Vagina (tissue), 2 donors: ENCODE data around the gene RIPPLY3. TPM values are rescaled to one million over a fixed set of nuclear protein-coding genes. Genes with fewer than 3 reads are reported as not detected.

Experiments used
- DNase-seq, 2 donors: peaks; one replicate each; pipeline ENCODE4 v3.0.0-alpha.2; 2017; ENCODE audit errors: extremely low spot score in 2 of 2
- H3K27ac ChIP-seq: fragments of 200-600 bp; sonication (generic); one replicate; pipeline ENCODE4 v1.5.1; 2019
- H3K27me3 ChIP-seq: fragments of 200-600 bp; sonication (generic); one replicate; pipeline ENCODE4 v1.5.1; 2019
- H3K36me3 ChIP-seq, 2 donors: fragments of 200-600 bp; sonication (generic); one replicate each; pipeline ENCODE4 v1.5.1; 2017 to 2019
- H3K4me1 ChIP-seq: fragments of 200-600 bp; sonication (generic); one replicate; pipeline ENCODE4 v1.5.1; 2019
- H3K4me3 ChIP-seq, 2 donors: fragments of 200-600 bp; sonication (generic); 1 replicate in 1 of 2; 2 replicates in 1 of 2; pipeline ENCODE4 v1.5.1; 2016 to 2019
- H3K9me3 ChIP-seq: fragments of 200-600 bp; sonication (generic); one replicate; pipeline ENCODE4 v1.5.1; 2019
- POLR2A ChIP-seq, 2 donors: fragments of 450-650 bp; IDR thresholded peaks; one replicate each; pipeline ENCODE4 v1.6.1; 2017; ENCODE audit warnings: antibody characterized with exemption in 2 of 2, mild to moderate bottlenecking in 2 of 2, moderate library complexity in 2 of 2
- POLR2AphosphoS5 ChIP-seq, 2 donors: sonication (generic); formaldehyde crosslinking; IDR thresholded peaks; one replicate each; pipeline ENCODE4 v1.9.0; 2017; ENCODE audit warnings: antibody characterized with exemption in 2 of 2, mild to moderate bottlenecking in 2 of 2, low read depth in 1 of 2; ENCODE audit not compliant: insufficient read depth in 1 of 2
- intact Hi-C: fragments of 100-400 bp; cut with DNase I; formaldehyde crosslinking; loops from one replicate; pipeline ENCODE4 v1.15.1; 2023
- total RNA-seq: library from RNA; depleted of rRNA; stranded (reverse); fragments of >200 nt; gene quantifications from one replicate; pipeline ENCODE4 v1.2.3, GENCODE V29; 2016
- TF ChIP-seq, protein P1 (sequence below), 3 experiments: fragments of 450-650 bp in 2 of 3; fragments of 200-600 bp in 1 of 3; sonication (generic) in 1 of 3; IDR thresholded peaks; one replicate each; pipeline ENCODE4 v1.5.1; 2017 to 2019; ENCODE audit warnings: antibody characterized with exemption in 3 of 3, mild to moderate bottlenecking in 2 of 3, moderate library complexity in 2 of 3

RIPPLY3 gene
- total RNA-seq, 1 donor from 2014 or later = not detected

DNA sequence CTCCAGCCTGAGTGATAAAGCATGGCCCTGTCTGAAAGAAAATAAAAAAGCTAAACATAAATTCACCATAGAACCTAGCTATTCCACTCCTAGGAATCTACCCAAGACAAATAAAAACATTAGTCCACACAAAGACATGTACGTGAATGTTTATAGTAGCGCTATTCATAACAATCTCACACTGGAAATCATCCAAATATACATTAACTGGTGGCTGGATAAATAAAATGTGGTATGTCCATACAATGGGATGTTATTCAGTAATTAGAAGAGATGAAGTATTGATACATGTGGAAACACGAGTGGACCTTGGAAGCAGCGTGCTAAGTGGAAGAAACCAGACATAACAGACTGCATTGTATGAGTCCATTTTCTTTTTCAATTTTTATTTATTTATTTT lies 29.7 kb downstream of the RIPPLY3 start:
- no peak for DNase-seq
- intact Hi-C loops = no loop called here
- no peaks in the 10 kb centered on the region for H3K36me3 ChIP-seq

DNA sequence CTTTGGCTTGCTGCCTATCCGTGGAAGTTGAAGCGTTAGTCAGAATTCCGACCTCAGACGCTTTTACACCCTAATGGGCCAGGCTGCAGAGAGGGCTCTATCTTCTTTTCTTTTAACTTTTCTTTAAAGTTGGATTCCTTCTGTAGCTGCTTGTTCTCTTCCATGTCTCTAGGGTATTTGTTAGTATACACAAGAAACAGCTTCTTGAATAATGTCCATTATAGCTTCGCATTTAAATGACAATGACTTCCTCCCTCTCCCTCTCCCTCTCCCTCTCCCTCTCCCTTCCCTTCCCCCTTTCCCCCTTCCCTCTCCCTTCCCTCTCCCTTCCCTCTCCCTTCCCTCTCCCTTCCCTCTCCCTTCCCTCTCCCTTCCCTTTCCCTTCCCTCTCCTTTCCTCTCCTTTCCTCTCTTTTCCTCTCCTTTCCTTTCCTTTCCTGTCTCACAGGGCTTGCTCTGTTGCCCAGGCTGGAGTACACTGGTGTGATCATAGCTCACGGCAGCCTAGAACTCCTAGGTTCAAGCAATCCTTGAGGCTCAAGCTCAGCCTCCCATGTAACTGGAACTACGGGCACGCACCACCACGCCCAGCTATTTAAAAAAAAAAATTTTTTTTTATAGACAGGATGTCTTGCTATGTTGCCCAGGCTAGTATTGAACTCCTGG lies 33.0 kb downstream of the RIPPLY3 start:
- intact Hi-C loops = no loop called here
- H3K4me1 ChIP-seq = no peaks in the 10 kb centered on the region
- no peaks in the 10 kb centered on the region for H3K9me3 ChIP-seq
- TF ChIP-seq POLR2AphosphoS5 (IDR thresholded peaks at IDR 0.05; ENCODE audit: insufficient read depth in 1 of 2, low read depth in 1 of 2) = no peak
- TF ChIP-seq POLR2A (IDR thresholded peaks at IDR 0.05) = no peak
- TF ChIP-seq, protein P1, sequence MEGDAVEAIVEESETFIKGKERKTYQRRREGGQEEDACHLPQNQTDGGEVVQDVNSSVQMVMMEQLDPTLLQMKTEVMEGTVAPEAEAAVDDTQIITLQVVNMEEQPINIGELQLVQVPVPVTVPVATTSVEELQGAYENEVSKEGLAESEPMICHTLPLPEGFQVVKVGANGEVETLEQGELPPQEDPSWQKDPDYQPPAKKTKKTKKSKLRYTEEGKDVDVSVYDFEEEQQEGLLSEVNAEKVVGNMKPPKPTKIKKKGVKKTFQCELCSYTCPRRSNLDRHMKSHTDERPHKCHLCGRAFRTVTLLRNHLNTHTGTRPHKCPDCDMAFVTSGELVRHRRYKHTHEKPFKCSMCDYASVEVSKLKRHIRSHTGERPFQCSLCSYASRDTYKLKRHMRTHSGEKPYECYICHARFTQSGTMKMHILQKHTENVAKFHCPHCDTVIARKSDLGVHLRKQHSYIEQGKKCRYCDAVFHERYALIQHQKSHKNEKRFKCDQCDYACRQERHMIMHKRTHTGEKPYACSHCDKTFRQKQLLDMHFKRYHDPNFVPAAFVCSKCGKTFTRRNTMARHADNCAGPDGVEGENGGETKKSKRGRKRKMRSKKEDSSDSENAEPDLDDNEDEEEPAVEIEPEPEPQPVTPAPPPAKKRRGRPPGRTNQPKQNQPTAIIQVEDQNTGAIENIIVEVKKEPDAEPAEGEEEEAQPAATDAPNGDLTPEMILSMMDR (IDR thresholded peaks at IDR 0.05) = no peak
- DNase-seq = no peak
- H3K4me3 ChIP-seq = no peak overlapping the region
- H3K36me3 ChIP-seq = no peaks in the 10 kb centered on the region
- no peaks in the 10 kb centered on the region for H3K27me3 ChIP-seq
- H3K27ac ChIP-seq = no peak overlapping the region

More for the DNA sequence above, 29.7 kb downstream of the RIPPLY3 start:
- Histone ChIP-seq H3K27ac (no peak overlapping the region), H3K4me1 (no peaks in the 10 kb centered on the region), H3K27me3 (no peaks in the 10 kb centered on the region), H3K9me3 (no peaks in the 10 kb centered on the region), H3K4me3 (no peak overlapping the region)
- TF ChIP-seq, protein P1 (IDR thresholded peaks at IDR 0.05) = no peak
- TF ChIP-seq POLR2A (IDR thresholded peaks at IDR 0.05) (no peak), POLR2AphosphoS5 (IDR thresholded peaks at IDR 0.05; ENCODE audit: insufficient read depth in 1 of 2, low read depth in 1 of 2) (no peak)

DNA sequence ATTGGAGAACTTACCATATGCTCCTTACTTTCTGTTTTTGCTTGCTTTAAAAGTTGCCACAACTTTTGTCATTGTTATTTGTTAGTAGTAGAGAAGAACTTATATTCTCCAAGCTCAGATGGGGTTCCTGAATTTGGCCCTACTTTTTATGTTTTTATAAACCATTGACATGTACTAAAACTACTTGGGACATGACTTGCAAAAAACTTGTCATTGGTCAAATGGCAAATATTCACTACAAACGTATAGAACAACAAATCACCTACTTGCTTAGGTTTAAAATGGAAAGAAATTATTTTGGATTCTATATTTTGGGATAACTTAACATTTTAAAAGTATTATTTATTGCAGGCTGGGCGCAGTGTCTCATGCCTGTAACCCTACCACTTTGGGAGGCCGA lies 33.7 kb downstream of the RIPPLY3 start:
- DNase-seq = no peak
- Histone ChIP-seq H3K27ac (no peak overlapping the region), H3K36me3 (no peaks in the 10 kb centered on the region), H3K27me3 (no peaks in the 10 kb centered on the region), H3K4me1 (no peaks in the 10 kb centered on the region), H3K4me3 (no peak overlapping the region), H3K9me3 (no peaks in the 10 kb centered on the region)
- TF ChIP-seq, protein P1 (IDR thresholded peaks at IDR 0.05) = no peak
- TF ChIP-seq POLR2A (IDR thresholded peaks at IDR 0.05) (no peak), POLR2AphosphoS5 (IDR thresholded peaks at IDR 0.05; ENCODE audit: insufficient read depth in 1 of 2, low read depth in 1 of 2) (no peak)
- intact Hi-C loops = no loop called here

DNA sequence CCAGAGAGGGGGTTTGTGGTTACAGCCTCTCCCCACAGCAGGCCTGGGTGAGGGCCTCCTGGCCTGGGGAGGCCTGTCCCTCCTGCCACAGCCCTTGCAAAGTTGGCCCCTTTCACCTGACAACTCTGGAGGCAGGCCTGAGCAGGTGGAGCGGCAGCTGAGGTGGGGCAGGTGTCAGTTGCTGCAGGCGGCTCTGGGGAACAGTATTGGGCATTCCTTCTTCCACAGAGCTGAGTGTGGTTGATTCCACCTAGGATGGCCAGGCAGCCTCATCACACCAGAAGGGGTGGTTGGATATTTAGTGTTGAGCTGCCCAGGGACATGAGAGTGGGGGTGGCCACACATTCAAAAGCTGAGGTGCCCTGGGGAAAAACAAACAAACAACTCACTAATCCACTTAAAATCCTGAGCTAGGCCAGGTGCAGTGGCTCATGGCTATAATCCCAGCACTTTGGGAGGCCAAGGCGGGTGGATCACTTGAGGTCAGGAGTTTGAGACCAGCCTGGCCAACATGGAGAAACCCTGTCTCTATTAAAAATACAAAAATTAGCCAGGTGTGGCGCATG lies 35.3 kb downstream of the RIPPLY3 start:
- TF ChIP-seq, protein P1 (IDR thresholded peaks at IDR 0.05) = no peak
- TF ChIP-seq POLR2AphosphoS5 (IDR thresholded peaks at IDR 0.05; ENCODE audit: insufficient read depth in 1 of 2, low read depth in 1 of 2) (no peak), POLR2A (IDR thresholded peaks at IDR 0.05) (no peak)

DNA sequence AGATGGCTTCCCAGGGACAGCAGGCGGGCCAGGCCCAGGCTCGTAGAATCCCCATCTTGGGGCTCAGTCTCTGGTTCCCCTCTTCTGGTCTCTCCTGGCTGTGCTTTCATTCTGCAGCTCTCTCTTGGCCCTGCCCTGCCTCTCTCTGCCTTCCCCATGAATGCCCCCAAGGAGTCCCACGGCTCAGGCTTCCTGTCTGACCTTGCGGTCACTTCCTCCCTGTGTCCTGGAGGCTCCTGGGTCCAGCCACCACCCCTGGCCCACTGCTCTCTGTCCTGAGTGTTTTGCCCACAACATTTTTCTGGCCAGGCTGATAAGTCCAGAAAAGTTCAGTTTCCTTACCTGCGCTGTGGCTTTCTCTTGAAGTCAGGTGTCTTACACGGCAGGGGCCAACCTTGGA lies 37.3 kb downstream of the RIPPLY3 start:
- Histone ChIP-seq H3K36me3 (no peaks in the 10 kb centered on the region), H3K27me3 (no peaks in the 10 kb centered on the region), H3K9me3 (no peaks in the 10 kb centered on the region), H3K4me3 (no peak overlapping the region), H3K4me1 (no peaks in the 10 kb centered on the region), H3K27ac (no peak overlapping the region)
- intact Hi-C loops = no loop called here
- TF ChIP-seq POLR2A (IDR thresholded peaks at IDR 0.05) = no peak
- TF ChIP-seq POLR2AphosphoS5 (IDR thresholded peaks at IDR 0.05; ENCODE audit: insufficient read depth in 1 of 2, low read depth in 1 of 2) = no peak
- TF ChIP-seq, protein P1 (IDR thresholded peaks at IDR 0.05) = no peak
- no peak for DNase-seq

More for the DNA sequence above, 35.3 kb downstream of the RIPPLY3 start:
- intact Hi-C loops = no loop called here
- Histone ChIP-seq H3K27me3 (no peaks in the 10 kb centered on the region), H3K9me3 (no peaks in the 10 kb centered on the region), H3K4me3 (no peak overlapping the region), H3K27ac (no peak overlapping the region), H3K4me1 (no peaks in the 10 kb centered on the region), H3K36me3 (no peaks in the 10 kb centered on the region)
- DNase-seq = no peak
